Psoas muscle (tissue), 8 donors: ENCODE results near the gene COL12A1. TPM values are rescaled to one million over a fixed set of nuclear protein-coding genes. Genes with fewer than 3 reads are reported as not detected.

Source experiments
- ATAC-seq, 4 donors: fragments of 200-7000 bp; cut with Tn5 transposase; one replicate each; pipeline ENCODE4 v1.9.1; 2020; ENCODE audit warnings: moderate library complexity in 3 of 4, mild to moderate bottlenecking in 2 of 4
- DNase-seq, 2 donors: peaks; one replicate each; pipeline ENCODE4 v3.0.0-alpha.2; 2020
- H3K27ac ChIP-seq: fragments of 200-600 bp; one replicate; pipeline ENCODE4 v1.8.0; 2022
- H3K27me3 ChIP-seq, 3 donors: fragments of 200-600 bp in 1 of 3; one replicate each; pipeline versions ENCODE4 v1.6.1 to v1.8.0; 2013 to 2022; ENCODE audit warnings: low read length in 2 of 3, mild to moderate bottlenecking in 2 of 3, moderate library complexity in 1 of 3; ENCODE audit not compliant: insufficient read depth in 3 of 3
- H3K36me3 ChIP-seq, 2 donors: fragments of 200-600 bp in 1 of 2; one replicate each; pipeline versions ENCODE4 v1.6.1 to v1.8.0; 2013 to 2022; ENCODE audit warnings: low read depth in 1 of 2, mild to moderate bottlenecking in 1 of 2, moderate library complexity in 1 of 2; ENCODE audit not compliant: insufficient read depth in 1 of 2
- H3K4me1 ChIP-seq: fragments of 200-600 bp; one replicate; pipeline ENCODE4 v1.8.0; 2022
- H3K4me3 ChIP-seq: fragments of 200-600 bp; one replicate; pipeline ENCODE4 v1.8.0; 2022; ENCODE audit warnings: mild to moderate bottlenecking
- H3K9me3 ChIP-seq: fragments of 200-600 bp; one replicate; pipeline ENCODE4 v1.8.0; 2022
- WGBS, 3 donors: extraction: QIAGEN DNeasy Blood & Tissue Kit; methylation state at CpG; one replicate each; pipeline versions ENCODE4 v1.1.6 to v1.1.7; 2013; 5-methylcytosine and 5-hydroxymethylcytosine counted together
- intact Hi-C, 2 donors: fragments of 100-400 bp; cut with DNase I; formaldehyde crosslinking; loops; one replicate each; pipeline versions ENCODE4 v1.11.0 to v1.14.2; 2022
- polyA plus RNA-seq, 3 donors: library from polyadenylated mRNA; stranded (reverse); fragments of 200-250 nt; gene quantifications; one replicate each; pipeline ENCODE4 v1.2.3, GENCODE V29; 2013
- total RNA-seq, 4 donors: library from RNA; stranded (reverse); fragmentation: NEBNext Ultra II Directional in 2 of 4; extraction: Animal tissue kit (Norgen Biotek cat#: 25700) in 2 of 4; gene quantifications; one replicate each; pipeline versions ENCODE4 v1.2.1 to v1.2.4, GENCODE V29; 2021 to 2023
- TF ChIP-seq, protein P1 (sequence below): fragments of 200-600 bp; IDR thresholded peaks from one replicate; pipeline ENCODE4 v1.8.0; 2022; ENCODE audit warnings: antibody characterized with exemption
- donor health status: healthy with polysubstance abuse.
- donor health status: DM: no; HTN: no; CAD: no; lungs with moderate emphysema.
- donor health status: Bipolar disorder and iron deficiency.
- donor health status: healthy.
- donor health status: DM: yes; HTN: yes; CAD: no.
- donor health status: DM: no; HTN: no; CAD: no.
- donor health status: DM: no; HTN: no; CAD: no.
- donor health status: DM: yes; HTN: yes; CAD: no.

Gene COL12A1
- total and polyA plus RNA-seq, 7 donors: 2.7 to 23.2 (median 5.9) TPM

GRCh38 chr6:75217193-75217592 is 11.3 kb upstream of the COL12A1 start:
- H3K36me3 ChIP-seq: no peaks in the 10 kb centered on the region
- peaks cover 0 to 4% (median 0%) of the 10 kb centered on the region in 3 donors for H3K27me3 ChIP-seq
- H3K4me1 ChIP-seq: no peaks in the 10 kb centered on the region
- TF ChIP-seq, protein P1, sequence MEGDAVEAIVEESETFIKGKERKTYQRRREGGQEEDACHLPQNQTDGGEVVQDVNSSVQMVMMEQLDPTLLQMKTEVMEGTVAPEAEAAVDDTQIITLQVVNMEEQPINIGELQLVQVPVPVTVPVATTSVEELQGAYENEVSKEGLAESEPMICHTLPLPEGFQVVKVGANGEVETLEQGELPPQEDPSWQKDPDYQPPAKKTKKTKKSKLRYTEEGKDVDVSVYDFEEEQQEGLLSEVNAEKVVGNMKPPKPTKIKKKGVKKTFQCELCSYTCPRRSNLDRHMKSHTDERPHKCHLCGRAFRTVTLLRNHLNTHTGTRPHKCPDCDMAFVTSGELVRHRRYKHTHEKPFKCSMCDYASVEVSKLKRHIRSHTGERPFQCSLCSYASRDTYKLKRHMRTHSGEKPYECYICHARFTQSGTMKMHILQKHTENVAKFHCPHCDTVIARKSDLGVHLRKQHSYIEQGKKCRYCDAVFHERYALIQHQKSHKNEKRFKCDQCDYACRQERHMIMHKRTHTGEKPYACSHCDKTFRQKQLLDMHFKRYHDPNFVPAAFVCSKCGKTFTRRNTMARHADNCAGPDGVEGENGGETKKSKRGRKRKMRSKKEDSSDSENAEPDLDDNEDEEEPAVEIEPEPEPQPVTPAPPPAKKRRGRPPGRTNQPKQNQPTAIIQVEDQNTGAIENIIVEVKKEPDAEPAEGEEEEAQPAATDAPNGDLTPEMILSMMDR: no peak
- no peak overlapping the region for H3K27ac ChIP-seq
- WGBS, 3 donors: 4 to 5% (median 4%) methylated on average over 4 of the region's 4 CpGs
- intact Hi-C loops: loop anchor here in 1 of 2 donors (10.0 kb wide), 2 partner anchors 1362 to 1542 kb away; no protein-coding TSS in a partner anchor
- no peaks in the 10 kb centered on the region for H3K9me3 ChIP-seq
- peak in 2 of 4 donors; percentile 29 to 39 for ATAC-seq
- no peak overlapping the region for H3K4me3 ChIP-seq
- no peak for DNase-seq

DNA sequence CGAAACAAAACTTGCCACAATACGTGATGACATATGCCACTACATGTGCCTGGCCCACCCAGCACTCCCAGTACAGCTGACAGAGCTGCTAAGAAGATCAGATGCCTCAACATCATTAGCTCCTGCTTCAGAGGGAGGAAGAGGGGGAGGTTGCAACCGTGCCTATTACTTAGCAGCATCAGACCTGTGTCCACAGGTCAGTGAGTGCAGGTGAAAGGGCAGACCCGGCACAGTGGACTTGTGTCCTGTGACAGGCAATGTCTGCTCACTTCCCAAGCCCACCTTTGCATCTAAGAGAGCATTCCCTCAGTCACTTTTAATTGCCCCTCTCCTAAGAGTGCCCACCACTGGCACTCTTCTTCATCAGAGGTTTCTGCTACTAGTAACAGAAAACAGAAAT is 9.4 kb upstream of the COL12A1 start:
- 74 to 87% (median 75%) methylated on average over 4 of the region's 4 CpGs for WGBS, 3 donors
- H3K27me3 ChIP-seq: peaks cover 0 to 4% (median 0%) of the 10 kb centered on the region in 3 donors
- no peak for DNase-seq
- no peak overlapping the region for H3K4me3 ChIP-seq
- no peaks in the 10 kb centered on the region for H3K36me3 ChIP-seq
- no peaks in the 10 kb centered on the region for H3K9me3 ChIP-seq
- H3K4me1 ChIP-seq: no peaks in the 10 kb centered on the region
- TF ChIP-seq, protein P1: no peak
- H3K27ac ChIP-seq: no peak overlapping the region
- ATAC-seq: no peak
- intact Hi-C loops: loop anchor here in 1 of 2 donors (10.0 kb wide), 2 partner anchors 1360 to 1540 kb away; no protein-coding TSS in a partner anchor

GRCh38 chr6:75213732-75214131 is 7.9 kb upstream of the COL12A1 start:
- WGBS, 3 donors: 75 to 89% (median 76%) methylated on average over 2 of the region's 2 CpGs
- Histone ChIP-seq H3K27me3 (peaks cover 0 to under 1% (median 0%) of the 10 kb centered on the region in 3 donors), H3K27ac (no peak overlapping the region), H3K36me3 (no peaks in the 10 kb centered on the region), H3K4me1 (peaks cover under 1% of the 10 kb centered on the region), H3K4me3 (no peak overlapping the region), H3K9me3 (no peaks in the 10 kb centered on the region)
- no peak for DNase-seq
- TF ChIP-seq, protein P1: no peak
- intact Hi-C loops: loop anchor here in 1 of 2 donors (10.0 kb wide), 2 partner anchors 1359 to 1539 kb away; no protein-coding TSS in a partner anchor
- ATAC-seq: no peak

GRCh38 chr6:75213112-75213511 is 7.3 kb upstream of the COL12A1 start:
- no peak overlapping the region for H3K4me3 ChIP-seq
- peaks cover 3% of the 10 kb centered on the region for H3K4me1 ChIP-seq
- DNase-seq (no peak), ATAC-seq (no peak)
- H3K9me3 ChIP-seq: no peaks in the 10 kb centered on the region
- 13 to 22% (median 15%) methylated on average over 1 of the region's 1 CpG for WGBS, 3 donors
- H3K36me3 ChIP-seq: no peaks in the 10 kb centered on the region
- TF ChIP-seq, protein P1: no peak
- peaks cover 0 to 6% (median 0%) of the 10 kb centered on the region in 3 donors for H3K27me3 ChIP-seq
- intact Hi-C loops: loop anchor here in 1 of 2 donors (10.0 kb wide), 2 partner anchors 1358 to 1538 kb away; no protein-coding TSS in a partner anchor
- no peak overlapping the region for H3K27ac ChIP-seq
